ENCODE results near the gene UNC93B1.

- TF ChIP-seq CTCF (conservative IDR thresholded peaks at IDR 0.05) (no peak), EZH2 (IDR thresholded peaks at IDR 0.05; ENCODE audit: low read depth) (no peak)
Measured at GRCh38 chr11:68022531-68022930, 18.6 kb upstream of the UNC93B1 start.

Data from PC-9 (cell line).